Left cardiac atrium (tissue), 4 donors: Measurements from ENCODE around the gene TTLL3. TPM values are rescaled to one million over a fixed set of nuclear protein-coding genes. Genes with fewer than 3 reads are reported as not detected.

ENCODE experiments used
- ATAC-seq, 2 donors: fragments of 200-7000 bp; cut with Tn5 transposase; one replicate each; pipeline ENCODE4 v1.9.1; 2020; ENCODE audit warnings: mild to moderate bottlenecking in 2 of 2, moderate library complexity in 2 of 2
- DNase-seq: peaks from one replicate; pipeline ENCODE4 v3.0.0-alpha.2; 2020
- intact Hi-C, 2 donors: fragments of 100-400 bp; cut with DNase I; formaldehyde crosslinking; loops; one replicate each; pipeline versions ENCODE4 v1.14.1 to v1.15.1; 2022 to 2023
- total RNA-seq, 2 donors: library from RNA; stranded (reverse); fragmentation: NEBNext Ultra II Directional; extraction: Animal tissue kit (Norgen Biotek cat#: 25700); gene quantifications; one replicate each; pipeline ENCODE4 v1.2.1, GENCODE V29; 2021
- donor health status: DM: no; HTN: yes; CAD: no.
- donor health status: DM: no; HTN: yes; CAD: no; lungs with severe emphysema.
- donor health status: DM: yes; HTN: yes; CAD: no.
- donor health status: Dilated cardiomyopathy.

The TTLL3 gene
- total RNA-seq, 2 donors from 2014 or later: 15.4 to 20.4 TPM

GRCh38 chr3:9883706-9884554 is 73.9 kb downstream of the TTLL3 start:
- DNase-seq (no peak), ATAC-seq (no peak)

GRCh38 chr3:9884555-9885165 is 74.6 kb downstream of the TTLL3 start:
- DNase-seq: no peak
- intact Hi-C loops: no loop called here
- ATAC-seq: peak in 1 of 2 donors; percentile 93

More at GRCh38 chr3:9883706-9884554, 73.9 kb downstream of the TTLL3 start:
- intact Hi-C loops: no loop called here

Other genes with a start within 250 kb of the TTLL3 start
- 10 to 100 TPM; 32.0 to 47.1 TPM for gene MTMR14, start 160.8 kb upstream of the TTLL3 start, total RNA-seq
- gene CPNE9, start 106.4 kb upstream of the TTLL3 start, total RNA-seq: under 1 TPM in 1 of 2 donors, not detected in 1; 0.10 TPM
- 10 to 100 TPM; 10.2 to 14.6 TPM for gene BRPF1, start 78.5 kb upstream of the TTLL3 start, total RNA-seq
- gene OGG1, start 60.3 kb upstream of the TTLL3 start, total RNA-seq: 10 to 100 TPM; 11.8 to 12.6 TPM
- gene CAMK1, start 40.3 kb upstream of the TTLL3 start, total RNA-seq: 10 to 100 TPM; 24.2 to 27.4 TPM
- gene TADA3, start 17.8 kb upstream of the TTLL3 start, total RNA-seq: 10 to 100 TPM; 42.0 to 42.7 TPM
- 10 to 100 TPM; 80.8 to 96.2 TPM for gene ARPC4, start 17.2 kb upstream of the TTLL3 start, total RNA-seq
- gene RPUSD3, start 33.7 kb downstream of the TTLL3 start, total RNA-seq: 10 to 100 TPM; 26.2 to 36.3 TPM
- gene CIDEC, start 70.0 kb downstream of the TTLL3 start, total RNA-seq: 100 to 1,000 TPM in 1 of 2 donors, 10 to 100 TPM in 1; 63.3 to 127 TPM
- gene JAGN1, start 80.3 kb downstream of the TTLL3 start, total RNA-seq: 10 to 100 TPM; 20.7 to 25.6 TPM
- gene IL17RE, start 92.6 kb downstream of the TTLL3 start, total RNA-seq: 1 to 10 TPM; 1.8 to 2.2 TPM
- gene IL17RC, start 106.8 kb downstream of the TTLL3 start, total RNA-seq: 10 to 100 TPM; 33.2 to 34.6 TPM
- 10 to 100 TPM; 47.4 to 59.8 TPM for gene CRELD1, start 123.6 kb downstream of the TTLL3 start, total RNA-seq
- 1 to 10 TPM in 1 of 2 donors, under 1 TPM in 1; 0.97 to 1.4 TPM for gene PRRT3, start 142.1 kb downstream of the TTLL3 start, total RNA-seq
- gene EMC3, start 176.6 kb downstream of the TTLL3 start, total RNA-seq: 10 to 100 TPM; 80.0 to 86.7 TPM
- gene FANCD2, start 216.2 kb downstream of the TTLL3 start, total RNA-seq: 1 to 10 TPM in 1 of 2 donors, under 1 TPM in 1; 0.71 to 1.8 TPM